ENCODE measurements around the gene PTPRR. TPM values are rescaled to one million over a fixed set of nuclear protein-coding genes. Genes with fewer than 3 reads are reported as not detected.

PTPRR gene
- polyA plus RNA-seq, 4 donors: 0.08 to 0.79 (median 0.44) TPM

- no peak for DNase-seq (ENCODE audit: low read depth in 4 of 4, low spot score in 3 of 4)
These were observed 262.8 kb downstream of the PTPRR start for GRCh38 chr12:70657616-70658286.

DNA sequence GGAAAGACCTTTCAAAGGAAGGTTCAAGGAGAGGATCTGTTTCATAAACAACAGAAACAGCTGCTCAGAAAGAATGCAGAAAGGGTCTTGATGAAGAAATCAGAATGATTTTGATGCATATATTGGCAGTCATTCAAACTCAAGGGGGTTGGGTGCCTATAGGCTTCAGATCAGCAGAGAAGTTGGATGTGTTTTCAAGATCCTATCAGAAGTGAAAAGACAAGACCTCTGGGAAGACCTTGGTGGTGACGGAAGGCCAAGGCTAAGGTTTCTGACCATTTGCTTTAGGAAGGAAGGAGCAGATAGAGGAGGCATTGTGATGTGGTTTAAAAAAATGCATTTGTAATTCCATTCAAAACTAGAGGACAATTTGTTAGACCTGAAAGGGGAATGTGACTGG lies 268.1 kb downstream of the PTPRR start:
- DNase-seq (ENCODE audit: low read depth in 4 of 4, low spot score in 3 of 4): no peak

- no peak for DNase-seq (ENCODE audit: low read depth in 4 of 4, low spot score in 3 of 4)
These were observed 271.7 kb downstream of the PTPRR start for GRCh38 chr12:70648831-70649230.

GRCh38 chr12:70648191-70648590 lies 272.3 kb downstream of the PTPRR start:
- no peak for DNase-seq (ENCODE audit: low read depth in 4 of 4, low spot score in 3 of 4)

DNA sequence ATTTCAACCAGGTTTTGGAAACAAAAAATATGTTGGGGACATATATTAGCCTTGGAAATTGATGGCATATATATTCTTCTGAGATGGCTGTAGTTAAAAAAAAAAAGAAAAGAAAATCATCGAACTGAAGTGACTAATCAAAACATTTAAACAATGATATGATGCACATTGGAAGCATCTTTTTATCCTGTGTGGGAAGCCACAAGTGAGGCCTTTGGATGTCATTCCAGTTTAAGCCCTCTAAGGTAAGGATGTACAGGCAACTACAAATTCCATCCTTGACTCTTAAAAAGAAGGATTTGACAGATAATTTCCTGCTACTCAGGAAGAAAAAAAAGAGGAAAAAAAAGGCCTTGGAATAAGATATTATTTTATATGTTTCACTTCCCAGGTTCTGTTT lies 273.7 kb downstream of the PTPRR start:
- DNase-seq (ENCODE audit: low read depth in 4 of 4, low spot score in 3 of 4): no peak

- no peak for DNase-seq (ENCODE audit: low read depth in 4 of 4, low spot score in 3 of 4)
These were observed 274.8 kb downstream of the PTPRR start for GRCh38 chr12:70645494-70646317.

GRCh38 chr12:70644861-70645260 lies 275.7 kb downstream of the PTPRR start:
- no peak for DNase-seq (ENCODE audit: low read depth in 4 of 4, low spot score in 3 of 4)

- DNase-seq (ENCODE audit: low read depth in 4 of 4, low spot score in 3 of 4): no peak
These were observed 276.6 kb downstream of the PTPRR start for GRCh38 chr12:70643939-70644338.

DNA sequence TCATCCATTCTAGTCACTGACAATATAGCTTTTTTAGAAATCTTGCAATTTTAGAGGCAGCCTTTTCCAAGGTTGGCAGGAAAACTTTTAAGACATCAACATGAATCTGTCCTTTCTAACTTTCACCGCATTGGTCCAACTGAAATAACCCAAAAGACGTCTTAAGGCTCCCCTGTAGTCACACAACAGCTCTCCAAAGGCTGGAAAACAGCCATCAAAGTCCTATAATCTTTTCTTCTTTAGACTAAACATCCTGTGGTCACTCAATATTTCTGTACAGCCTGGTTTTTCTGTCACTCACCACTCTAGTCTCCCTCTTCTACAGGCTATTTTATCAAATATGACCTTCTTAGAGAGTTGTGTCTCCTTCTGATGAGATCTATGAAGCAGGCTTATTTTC lies 278.8 kb downstream of the PTPRR start:
- no peak for DNase-seq (ENCODE audit: low read depth in 4 of 4, low spot score in 3 of 4)

- DNase-seq (ENCODE audit: low read depth in 4 of 4, low spot score in 3 of 4): no peak
These were observed 279.6 kb downstream of the PTPRR start for GRCh38 chr12:70640901-70641300.

DNA sequence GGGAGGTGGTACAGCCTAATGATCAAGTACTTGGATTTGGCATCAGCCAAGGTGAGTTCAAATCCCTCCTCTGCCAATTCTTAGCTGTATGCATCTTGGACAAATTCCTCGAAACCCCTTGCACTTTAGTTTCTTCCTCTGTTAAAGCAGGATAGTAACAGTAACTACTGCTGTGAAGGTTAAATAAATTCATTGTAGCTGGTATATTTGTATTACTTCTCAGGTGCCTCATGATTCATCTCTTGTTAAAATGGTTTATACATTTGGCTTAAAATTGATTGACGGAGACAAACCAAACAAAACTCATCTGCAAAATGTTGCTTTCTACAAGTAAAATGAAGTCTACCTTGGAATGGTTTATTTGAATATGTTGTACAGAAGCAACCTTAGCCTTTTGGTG lies 281.0 kb downstream of the PTPRR start:
- no peak for DNase-seq (ENCODE audit: low read depth in 4 of 4, low spot score in 3 of 4)

GRCh38 chr12:70638639-70639360 lies 281.7 kb downstream of the PTPRR start:
- no peak for DNase-seq (ENCODE audit: low read depth in 4 of 4, low spot score in 3 of 4)

- no peak for DNase-seq (ENCODE audit: low read depth in 4 of 4, low spot score in 3 of 4)
These were observed 283.0 kb downstream of the PTPRR start, which contains the start of gene PTPRB for GRCh38 chr12:70637303-70638085. Gene PTPRB, minus strand, starts transcription at chr12:70637429. Its CDS starts 34 bp downstream, at chr12:70637395.

DNA sequence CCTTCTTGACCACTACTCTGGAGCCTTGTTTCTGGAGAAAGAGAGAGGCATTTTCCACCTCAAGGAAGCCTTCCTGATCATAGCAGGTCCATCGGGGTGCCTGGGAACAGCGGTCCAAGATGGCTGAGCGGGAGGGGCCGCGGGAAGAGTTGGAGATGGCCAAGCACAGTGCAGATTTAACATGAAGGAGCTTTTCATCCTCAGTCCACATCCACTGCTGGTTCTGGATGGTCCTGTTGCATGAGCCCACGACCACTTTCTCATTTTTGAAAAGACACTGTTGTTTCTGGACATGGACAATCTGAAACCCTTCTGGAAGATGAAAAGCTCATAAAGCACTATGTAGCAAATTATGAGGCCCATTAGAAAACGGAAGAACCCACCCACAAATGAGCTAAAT lies 284.8 kb downstream of the PTPRR start:
- no peak for DNase-seq (ENCODE audit: low read depth in 4 of 4, low spot score in 3 of 4)

DNA sequence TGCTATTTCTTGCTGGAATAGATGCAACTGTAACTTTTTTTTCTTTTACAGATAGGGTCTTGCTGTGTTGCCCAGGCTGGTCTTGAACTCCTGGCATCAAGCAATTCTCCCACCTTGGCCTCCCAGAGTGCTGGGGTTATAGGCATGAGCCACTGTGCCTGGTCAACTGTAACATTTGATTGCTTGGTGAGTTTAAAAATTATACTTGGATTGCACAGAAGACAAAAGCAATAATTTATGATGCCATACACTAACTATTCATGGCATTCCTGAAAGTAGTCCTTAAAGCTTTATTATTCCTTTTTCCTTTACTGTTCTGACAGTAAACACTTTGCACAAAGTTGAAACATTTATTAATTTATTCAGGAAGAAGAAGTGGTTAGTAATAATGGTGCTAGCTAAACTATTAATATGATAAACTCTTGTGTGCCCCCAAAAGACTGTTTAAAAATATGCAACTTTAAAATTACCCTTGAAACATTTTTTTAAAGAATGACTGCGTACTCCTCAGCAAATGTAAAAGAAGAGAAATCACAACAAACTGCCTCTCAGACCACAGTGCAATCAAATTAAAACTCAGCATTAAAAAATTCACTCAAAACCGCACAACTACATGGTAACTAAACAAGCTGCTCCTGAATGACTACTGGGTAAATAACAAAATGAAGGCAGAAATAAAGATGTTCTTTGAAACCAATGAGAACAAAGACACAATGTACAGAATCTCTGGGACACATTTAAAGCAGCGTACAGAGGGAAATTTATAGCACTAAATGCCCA lies 291.6 kb downstream of the PTPRR start:
- no peak for DNase-seq (ENCODE audit: low read depth in 4 of 4, low spot score in 3 of 4)

DNA sequence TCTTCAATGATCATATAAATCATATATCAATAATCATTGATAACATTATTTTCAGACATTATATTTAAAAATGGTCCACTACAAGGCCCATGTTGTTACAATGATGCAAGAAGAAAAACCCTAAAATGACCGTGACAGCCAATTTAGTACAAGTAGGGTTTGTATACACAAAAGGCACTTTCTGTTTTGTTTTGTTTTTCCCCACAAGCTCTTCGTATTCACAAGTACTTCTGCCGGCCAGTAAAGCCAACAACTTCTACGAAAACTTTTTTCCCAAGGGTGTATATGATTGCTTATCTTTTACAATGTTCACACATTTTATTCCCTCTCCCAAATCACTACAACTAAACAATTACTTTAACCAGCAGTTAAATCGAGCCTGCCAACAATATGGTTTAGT lies 292.9 kb downstream of the PTPRR start:
- DNase-seq (ENCODE audit: low read depth in 4 of 4, low spot score in 3 of 4): no peak

DNA sequence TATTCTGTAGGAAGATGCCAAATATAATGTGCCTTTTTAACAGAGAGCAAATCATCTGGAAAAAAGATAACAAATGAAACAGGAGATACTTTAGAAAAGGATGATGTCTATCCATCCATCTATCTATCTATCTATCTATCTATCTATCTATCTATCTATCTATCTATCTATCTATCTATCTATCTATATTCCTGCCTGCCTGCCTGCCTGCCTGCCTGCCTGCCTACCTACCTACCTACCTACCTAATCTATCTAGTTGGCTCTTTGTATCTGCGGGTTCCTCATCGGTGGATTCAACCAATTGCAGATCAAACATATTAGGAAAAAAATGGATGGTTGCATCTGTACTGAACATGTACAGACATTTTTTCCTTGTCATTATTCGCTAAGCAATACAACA lies 294.4 kb downstream of the PTPRR start:
- no peak for DNase-seq (ENCODE audit: low read depth in 4 of 4, low spot score in 3 of 4)

DNA sequence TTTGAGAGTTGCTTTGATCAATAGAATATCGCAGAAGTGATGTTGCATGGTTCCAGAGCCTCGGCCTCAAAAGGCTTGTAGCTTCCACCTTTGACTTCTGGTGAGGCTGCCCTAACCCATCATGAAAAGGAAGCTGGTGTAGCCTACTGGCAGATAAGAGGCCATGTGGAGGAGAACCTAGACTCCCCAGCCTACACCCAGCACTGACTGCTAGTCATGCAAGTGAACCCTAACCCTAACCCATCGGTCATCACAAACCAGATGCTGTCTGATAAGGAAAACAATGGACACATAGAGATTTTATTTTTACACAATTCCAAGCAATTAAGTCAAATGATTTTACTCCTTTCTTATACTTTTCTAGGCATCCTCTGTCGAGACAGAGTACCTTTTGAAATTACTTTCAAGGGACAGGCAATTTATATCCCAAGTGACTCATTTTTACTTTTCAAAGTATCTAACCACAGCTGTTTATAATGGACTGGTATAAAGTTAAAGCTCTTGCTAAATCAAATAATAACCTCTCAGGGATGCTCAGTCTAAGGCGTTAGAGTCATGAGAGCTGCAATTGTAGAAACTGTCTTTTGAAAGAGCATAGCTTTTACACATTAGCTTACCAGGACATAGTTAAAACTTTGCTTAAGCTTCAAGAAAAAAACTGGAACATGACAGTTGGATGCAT lies 300.9 kb downstream of the PTPRR start:
- no peak for DNase-seq (ENCODE audit: low read depth in 4 of 4, low spot score in 3 of 4)

DNA sequence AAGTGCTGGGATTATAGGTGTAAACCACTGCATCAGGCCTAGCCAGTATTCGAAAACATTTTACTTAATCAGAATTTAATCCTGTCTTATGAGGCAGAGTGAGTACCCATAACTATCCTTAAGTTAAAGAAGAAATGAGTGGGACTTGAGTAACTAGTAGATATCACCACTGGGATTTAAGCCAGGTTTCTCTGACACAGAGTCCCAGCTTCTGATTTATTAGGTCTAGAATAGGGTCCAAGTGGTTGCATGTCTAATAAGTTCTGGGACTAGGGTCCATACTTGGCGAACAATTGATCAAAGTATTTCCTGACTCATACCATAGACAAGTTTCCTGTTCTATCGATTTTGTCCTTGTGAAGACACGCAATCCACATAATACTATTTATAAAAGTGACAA lies 302.2 kb downstream of the PTPRR start:
- DNase-seq (ENCODE audit: low read depth in 4 of 4, low spot score in 3 of 4): no peak
